OCI-LY1 (cell line): ENCODE measurements around the gene SBSN.

Experiments used
- H2AFZ ChIP-seq: fragments of 200-600 bp; sonication (generic), shearing (Covaris generic); 2 replicates; pipeline ENCODE4 v1.6.0; 2014; ENCODE audit warnings: antibody characterized with exemption, mild to moderate bottlenecking, low read length
- H3F3A ChIP-seq: fragments of 200-600 bp; sonication (generic), shearing (Covaris generic); 2 replicates; pipeline ENCODE4 v1.6.0; 2014; ENCODE audit warnings: mild to moderate bottlenecking, antibody characterized with exemption, low read length, moderate library complexity; ENCODE audit not compliant: insufficient read depth
- H3K27ac ChIP-seq: fragments of 200-600 bp; sonication (generic); 2 replicates; pipeline ENCODE4 v1.5.1; 2014; ENCODE audit warnings: low read length, mixed run types, mild to moderate bottlenecking, low read depth; ENCODE audit not compliant: poor library complexity, severe bottlenecking
- H3K27me3 ChIP-seq: fragments of 200-600 bp; sonication (generic); 2 replicates; pipeline ENCODE4 v1.6.0; 2014; ENCODE audit warnings: antibody characterized with exemption, mild to moderate bottlenecking, low read length, moderate library complexity; ENCODE audit not compliant: insufficient read depth
- H3K36me3 ChIP-seq: fragments of 200-600 bp; sonication (generic); 2 replicates; pipeline ENCODE4 v1.6.1; 2014; ENCODE audit warnings: mild to moderate bottlenecking, antibody characterized with exemption, low read length, moderate library complexity, mixed read lengths; ENCODE audit not compliant: insufficient read depth
- H3K4me1 ChIP-seq: fragments of 200-600 bp; sonication (generic); 2 replicates; pipeline ENCODE4 v1.5.1; 2014; ENCODE audit warnings: mild to moderate bottlenecking, low read length, moderate library complexity; ENCODE audit not compliant: insufficient read depth, severe bottlenecking
- H3K4me2 ChIP-seq: fragments of 200-600 bp; sonication (generic), shearing (Covaris generic); 2 replicates; pipeline ENCODE4 v1.6.1; 2014; ENCODE audit warnings: low read length
- H3K4me3 ChIP-seq: fragments of 200-600 bp; sonication (generic); 2 replicates; pipeline ENCODE4 v1.5.1; 2014; ENCODE audit warnings: low read length, low read depth, mild to moderate bottlenecking, mixed read lengths; ENCODE audit not compliant: poor library complexity, severe bottlenecking
- H3K79me2 ChIP-seq: fragments of 200-600 bp; shearing (Covaris generic); 2 replicates; pipeline ENCODE4 v1.6.1; 2016; ENCODE audit warnings: mixed run types, low read length, mixed read lengths; ENCODE audit not compliant: insufficient read depth
- H3K9ac ChIP-seq: fragments of 200-600 bp; sonication (generic), shearing (Covaris generic); 2 replicates; pipeline ENCODE4 v1.6.1; 2014; ENCODE audit warnings: mild to moderate bottlenecking, low read length, mixed read lengths
- H3K9me2 ChIP-seq: fragments of 200-600 bp; sonication (generic), shearing (Covaris generic); 2 replicates; pipeline ENCODE4 v1.6.1; 2014; ENCODE audit warnings: low read depth, mild to moderate bottlenecking, low read length, mixed read lengths
- H3K9me3 ChIP-seq: fragments of 200-600 bp; shearing (Covaris generic); 2 replicates; pipeline ENCODE4 v1.6.1; 2014; ENCODE audit warnings: low read length, mixed read lengths
- H4K20me1 ChIP-seq: fragments of 200-600 bp; sonication (generic), shearing (Covaris generic); 2 replicates; pipeline ENCODE4 v1.6.0; 2016; ENCODE audit warnings: mild to moderate bottlenecking, low read length; ENCODE audit not compliant: insufficient read depth
- CTCF ChIP-seq: fragments of 200-600 bp; sonication (generic), shearing (Covaris generic); IDR thresholded peaks from 2 replicates; pipeline ENCODE4 v1.5.1; 2017; ENCODE audit warnings: mild to moderate bottlenecking, antibody characterized with exemption, low read length, moderate library complexity, mixed read lengths
- EZH2 ChIP-seq: fragments of 200-600 bp; sonication (generic), shearing (Covaris generic); IDR thresholded peaks from 2 replicates; pipeline ENCODE4 v1.8.0; 2017; ENCODE audit warnings: borderline replicate concordance, mixed run types, mild to moderate bottlenecking, antibody characterized with exemption, low read length, moderate library complexity, mixed read lengths

SBSN gene

GRCh38 chr19:35551091-35551810, 23.1 kb upstream of the SBSN start:
- no peak overlapping the region for H3K4me2 ChIP-seq
- H3K4me1 ChIP-seq, result peaks cover 7% of the 10 kb centered on the region
- H3F3A ChIP-seq, result no peaks in the 10 kb centered on the region
- H3K9me2 ChIP-seq, result no peaks in the 10 kb centered on the region
- no peaks in the 10 kb centered on the region for H3K36me3 ChIP-seq
- H3K27ac ChIP-seq, result no peak overlapping the region
- H4K20me1 ChIP-seq, result no peaks in the 10 kb centered on the region
- H3K9ac ChIP-seq, result no peak overlapping the region
- H3K4me3 ChIP-seq, result no peak overlapping the region
- TF ChIP-seq CTCF (no peak), EZH2 (no peak)
- H3K9me3 ChIP-seq, result no peaks in the 10 kb centered on the region
- H3K27me3 ChIP-seq, result no peaks in the 10 kb centered on the region
- no peak overlapping the region for H2AFZ ChIP-seq
- no peaks in the 10 kb centered on the region for H3K79me2 ChIP-seq

GRCh38 chr19:35549879-35550523, 21.9 kb upstream of the SBSN start:
- no peak overlapping the region for H3K4me3 ChIP-seq
- H3F3A ChIP-seq, result no peaks in the 10 kb centered on the region
- no peak overlapping the region for H3K4me2 ChIP-seq
- no peak overlapping the region for H3K27ac ChIP-seq
- no peaks in the 10 kb centered on the region for H3K79me2 ChIP-seq
- H3K9me3 ChIP-seq, result no peaks in the 10 kb centered on the region
- H3K9me2 ChIP-seq, result no peaks in the 10 kb centered on the region
- no peak overlapping the region for H3K9ac ChIP-seq
- H3K36me3 ChIP-seq, result no peaks in the 10 kb centered on the region
- no peaks in the 10 kb centered on the region for H3K27me3 ChIP-seq
- H3K4me1 ChIP-seq, result peaks cover 11% of the 10 kb centered on the region
- TF ChIP-seq EZH2 (no peak), CTCF (no peak)
- H2AFZ ChIP-seq, result no peak overlapping the region
- H4K20me1 ChIP-seq, result no peaks in the 10 kb centered on the region

- no peaks in the 10 kb centered on the region for H4K20me1 ChIP-seq
- no peaks in the 10 kb centered on the region for H3F3A ChIP-seq
- no peak overlapping the region for H3K4me2 ChIP-seq
- no peak overlapping the region for H3K9ac ChIP-seq
- TF ChIP-seq CTCF (peak; percentile 87), EZH2 (no peak)
- no peak overlapping the region for H2AFZ ChIP-seq
- no peak overlapping the region for H3K4me3 ChIP-seq
- no peaks in the 10 kb centered on the region for H3K9me3 ChIP-seq
- no peaks in the 10 kb centered on the region for H3K79me2 ChIP-seq
- no peaks in the 10 kb centered on the region for H3K27me3 ChIP-seq
- no peaks in the 10 kb centered on the region for H3K9me2 ChIP-seq
- no peak overlapping the region for H3K27ac ChIP-seq
- H3K36me3 ChIP-seq, result no peaks in the 10 kb centered on the region
- peaks cover 17% of the 10 kb centered on the region for H3K4me1 ChIP-seq
These were observed 21.2 kb upstream of the SBSN start for GRCh38 chr19:35549174-35549788.
